ENCODE measurements around the gene MYRFL.
"Not testable (repeated sequence)": the region's sequence is repeated elsewhere in the genome, so short reads cannot be mapped to it uniquely, and the experiment has no call there.

MYRFL gene

GRCh38 chr12:69988481-69989321 lies 163.7 kb downstream of the MYRFL start:
- no peak for DNase-seq (ENCODE audit: low read depth in 2 of 2)

DNA sequence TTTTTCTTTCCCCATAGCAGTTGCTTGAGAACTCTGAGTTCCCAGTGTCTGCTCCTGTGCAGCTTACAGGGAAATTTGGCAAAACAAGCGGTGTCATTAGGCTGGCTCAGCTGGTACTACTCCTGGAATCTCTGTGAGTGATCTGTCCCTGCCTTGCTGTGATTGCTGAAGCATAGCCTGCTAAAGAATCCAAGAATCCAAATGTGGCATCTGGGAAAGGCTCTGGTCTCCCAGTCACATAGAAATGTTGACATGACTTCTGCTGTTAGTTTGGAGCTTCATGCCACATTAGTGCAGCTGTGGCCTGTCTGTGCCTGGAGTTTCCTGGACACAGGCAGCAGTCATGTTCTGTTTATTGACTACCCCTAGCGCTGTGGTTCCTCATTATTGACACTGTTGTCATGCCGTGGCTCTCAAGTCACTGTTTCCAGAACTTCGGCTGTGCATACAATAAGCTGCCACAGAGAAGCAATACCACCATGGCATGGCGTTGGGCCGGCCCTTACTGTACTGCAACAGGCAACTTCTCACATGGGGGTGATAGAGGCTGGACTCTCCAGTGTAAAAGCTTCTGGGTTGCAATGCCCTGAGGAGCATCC lies 166.8 kb downstream of the MYRFL start:
- DNase-seq (ENCODE audit: low read depth in 2 of 2), result no peak

DNA sequence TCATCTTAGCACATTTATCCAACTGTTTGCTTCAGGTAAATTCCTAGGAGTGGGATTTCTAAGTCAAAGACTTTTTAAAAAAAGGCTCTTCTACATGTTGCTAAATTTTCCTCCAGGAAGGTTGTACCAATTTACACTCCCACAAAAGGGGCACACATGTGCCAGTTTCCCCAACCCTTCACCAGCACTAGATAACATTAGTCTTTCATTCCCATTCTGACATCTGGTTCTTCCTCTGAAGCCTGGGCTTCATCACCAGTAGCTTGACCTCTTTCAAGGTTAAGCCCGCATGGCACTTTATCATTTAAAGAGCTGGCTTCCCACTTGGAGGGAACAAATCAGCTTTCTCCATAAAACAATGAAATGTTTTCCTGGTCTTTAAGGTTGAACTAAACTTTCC lies 168.4 kb downstream of the MYRFL start:
- no peak for DNase-seq (ENCODE audit: low read depth in 2 of 2)

DNA sequence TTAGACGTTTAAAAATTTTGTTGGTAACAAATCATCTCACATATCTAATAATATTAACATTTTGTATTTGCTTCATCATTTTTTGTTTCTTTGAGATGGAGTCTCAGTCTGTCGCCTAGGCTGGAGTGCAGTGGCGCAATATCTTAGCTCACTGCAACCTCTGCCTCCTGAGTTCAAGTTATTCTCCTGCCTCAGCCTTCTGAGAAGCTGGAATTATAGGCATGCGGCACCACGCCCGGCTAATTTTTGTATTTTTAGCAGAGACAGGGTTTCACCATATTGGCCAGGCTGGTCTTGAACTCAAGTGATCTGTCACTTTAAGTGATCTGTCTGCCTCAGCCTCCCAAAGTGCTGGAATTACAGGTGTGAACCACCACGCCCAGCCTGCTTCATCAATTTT lies 169.1 kb downstream of the MYRFL start:
- not testable (repeated sequence) for DNase-seq (ENCODE audit: low read depth in 2 of 2)

DNA sequence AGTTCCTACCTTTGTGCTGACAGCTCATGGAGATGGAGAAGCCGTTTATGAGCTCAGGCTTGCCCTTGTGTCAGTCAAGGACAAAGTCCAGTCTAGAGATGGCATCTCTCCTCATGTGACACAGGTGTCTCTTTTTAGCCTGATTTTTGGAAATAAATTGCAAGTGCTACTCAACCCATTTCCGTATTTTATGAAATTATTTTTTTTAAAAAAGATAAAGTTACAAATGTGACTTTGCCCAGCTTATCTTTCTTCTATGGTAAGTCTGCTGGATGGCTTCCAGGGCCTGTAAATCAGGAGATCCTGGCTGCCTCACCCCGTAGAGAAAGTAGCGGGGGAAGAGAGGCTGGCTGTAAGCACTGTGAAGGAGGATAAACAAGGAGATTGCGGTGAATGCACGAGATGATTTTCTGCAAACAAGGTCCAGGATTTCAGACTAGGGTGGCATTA lies 169.7 kb downstream of the MYRFL start:
- DNase-seq (ENCODE audit: low read depth in 2 of 2), result no peak

DNA sequence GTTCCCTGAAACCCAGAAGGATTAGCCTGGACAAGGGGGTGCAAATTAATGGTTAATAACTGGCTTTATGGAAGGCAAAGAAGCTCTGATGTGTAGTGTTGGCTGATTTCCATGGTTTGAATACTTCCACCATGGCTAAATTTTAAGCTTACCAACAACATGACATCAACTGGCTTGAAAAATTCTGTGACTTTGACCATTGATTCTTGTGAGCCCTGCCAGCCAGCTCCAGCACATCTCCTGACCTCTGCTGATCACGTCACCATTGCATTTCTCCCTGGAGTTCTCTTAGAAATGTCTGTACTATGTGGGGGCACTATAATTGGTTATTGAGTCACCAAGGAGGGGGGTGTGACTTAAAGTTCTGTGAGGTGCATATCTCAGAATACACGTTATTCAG lies 171.2 kb downstream of the MYRFL start:
- DNase-seq (ENCODE audit: low read depth in 2 of 2), result no peak

GRCh38 chr12:69996722-69997121 lies 171.7 kb downstream of the MYRFL start:
- DNase-seq (ENCODE audit: low read depth in 2 of 2), result no peak

DNA sequence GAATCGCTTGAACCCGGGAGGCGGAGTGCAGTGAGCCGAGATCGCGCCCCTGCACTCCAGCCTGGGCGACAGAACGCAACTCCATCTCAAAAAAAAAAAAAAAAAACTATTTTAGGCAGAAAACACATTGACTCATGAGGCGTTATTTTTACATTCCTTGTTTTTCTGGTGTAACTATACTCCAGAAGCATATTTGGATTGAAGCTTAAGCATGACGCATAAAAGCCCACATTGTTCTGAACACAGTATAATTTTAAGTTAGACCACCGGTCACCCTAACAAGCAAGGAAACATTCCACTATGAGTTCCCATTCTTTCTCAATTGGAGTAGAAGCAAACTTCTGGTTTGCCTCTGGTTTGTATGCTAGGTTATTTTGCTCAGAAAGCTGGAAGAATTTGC lies 173.0 kb downstream of the MYRFL start:
- DNase-seq (ENCODE audit: low read depth in 2 of 2), result no peak

- no peak for DNase-seq (ENCODE audit: low read depth in 2 of 2)
Observed at GRCh38 chr12:69998922-69999321, 173.9 kb downstream of the MYRFL start.

DNA sequence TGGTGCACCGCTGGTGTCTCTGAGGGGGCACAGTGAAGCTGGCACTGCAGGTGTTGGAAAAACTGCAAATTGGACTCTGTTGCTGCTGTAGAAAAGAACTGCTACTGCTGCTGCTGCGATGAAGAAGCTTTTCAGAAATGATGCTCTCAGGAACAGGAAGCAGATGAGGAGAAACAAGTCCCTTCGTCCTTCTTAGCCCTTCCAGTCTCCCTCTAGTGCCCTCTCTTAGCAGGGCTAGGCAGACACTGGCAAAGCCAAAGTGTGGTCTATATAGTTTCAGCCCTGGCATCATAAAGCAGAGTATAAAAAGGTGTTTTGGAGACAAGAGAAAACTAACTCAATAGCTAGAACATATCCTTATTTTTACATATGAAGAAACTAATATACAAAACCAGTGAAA lies 174.5 kb downstream of the MYRFL start:
- no peak for DNase-seq (ENCODE audit: low read depth in 2 of 2)

DNA sequence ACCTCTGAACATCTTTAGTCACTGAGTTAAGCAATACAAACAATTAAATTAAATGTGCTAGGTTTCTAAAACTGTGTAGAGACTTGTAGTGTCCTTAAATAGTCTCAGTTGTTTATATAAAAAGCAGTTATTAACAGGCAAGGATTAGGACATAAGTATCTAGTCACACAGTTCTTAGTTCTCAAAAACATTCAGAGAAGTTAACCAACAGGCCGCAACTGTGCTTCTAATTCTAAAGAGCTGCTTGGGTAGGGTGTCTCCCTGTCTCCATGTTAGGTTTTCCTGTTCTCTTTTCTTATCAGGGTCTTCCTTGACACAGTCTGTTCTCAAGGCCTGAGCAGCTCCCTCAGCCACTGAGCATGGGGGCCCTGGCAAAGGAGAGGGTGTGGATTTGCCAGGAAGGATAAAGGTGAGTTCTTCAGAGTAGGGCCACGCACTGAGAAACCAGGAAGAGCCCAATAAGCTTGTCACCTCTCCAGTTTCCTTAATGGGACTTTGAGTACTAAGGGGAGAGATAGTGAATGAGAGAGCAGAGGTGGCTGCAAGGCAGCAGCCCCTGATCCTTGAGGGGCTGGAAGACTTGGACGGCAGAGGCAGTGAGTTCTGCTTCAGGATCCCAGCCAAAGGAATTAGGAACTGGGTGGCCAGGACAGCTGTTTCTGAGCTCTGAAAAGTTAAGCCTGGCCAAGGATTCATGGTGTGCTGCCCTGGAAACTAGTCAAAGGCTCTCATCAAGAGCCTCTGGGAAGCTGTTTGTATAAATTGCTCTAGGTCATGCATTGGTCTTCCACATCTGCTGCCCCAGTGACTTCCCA lies 177.3 kb downstream of the MYRFL start:
- no peak for DNase-seq (ENCODE audit: low read depth in 2 of 2)

DNA sequence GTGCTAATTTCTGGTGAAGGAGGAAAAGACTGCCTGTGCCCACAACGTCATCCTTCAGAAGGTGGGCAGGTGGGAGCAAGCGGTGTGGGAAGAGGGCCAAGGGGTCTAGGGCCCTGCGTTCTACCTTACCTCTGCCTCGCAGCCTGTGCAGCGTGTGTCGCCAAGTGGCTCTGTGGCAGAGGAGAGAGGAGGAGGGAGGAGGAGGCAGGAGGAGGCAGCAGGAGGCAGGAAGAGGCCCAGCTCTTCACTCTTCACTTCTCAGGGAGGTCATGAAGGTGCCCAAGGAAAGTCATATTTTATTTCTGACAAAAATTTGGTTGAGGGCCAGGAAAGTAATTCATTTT lies 177.9 kb downstream of the MYRFL start:
- no peak for DNase-seq (ENCODE audit: low read depth in 2 of 2)

GRCh38 chr12:70005864-70006618 lies 181.0 kb downstream of the MYRFL start:
- DNase-seq (ENCODE audit: low read depth in 2 of 2), result no peak

- DNase-seq (ENCODE audit: low read depth in 2 of 2), result no peak
Observed at GRCh38 chr12:70006619-70006973, 181.6 kb downstream of the MYRFL start.

DNA sequence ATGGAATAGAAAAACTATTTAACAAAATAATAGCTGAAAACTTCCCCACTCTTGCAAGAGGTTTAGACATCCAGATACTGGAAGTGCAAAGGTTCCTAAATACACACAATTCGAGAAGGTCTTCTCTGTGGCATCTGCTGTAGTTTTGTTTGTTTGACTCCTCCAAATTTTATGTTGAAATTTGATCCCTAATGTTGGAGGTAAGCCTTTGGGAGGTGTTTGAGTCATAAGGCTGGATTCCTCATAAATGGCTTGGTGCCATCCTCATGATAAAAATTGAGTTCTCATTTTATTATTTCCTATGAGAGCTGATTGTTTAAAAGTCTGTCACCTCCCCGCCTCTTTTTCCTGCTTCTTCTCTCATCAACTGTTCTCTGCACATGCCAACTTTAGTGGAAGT lies 182.7 kb downstream of the MYRFL start:
- no peak for DNase-seq (ENCODE audit: low read depth in 2 of 2)

All from stimulated activated CD4-positive, alpha-beta T cell treated with anti-CD3 and anti-CD28 coated beads, Interleukin-1b, Interleukin-23, amount 100 ng/mL, for 4 hours (primary cell).